MCF 10A (cell line): ENCODE results near the gene ACER2. TPM values are rescaled to one million over a fixed set of nuclear protein-coding genes. Genes with fewer than 3 reads are reported as not detected.
A peak's percentile ranks its signal among the peaks of the same experiment; 100 is the strongest.

Experiments used
- BruUV-seq: library from RNA; stranded (reverse); fragments of 400-500 nt; replicated peaks from 2 replicates; lab custom pipeline; 2021; lab: Mats Ljungman, UMichigan
- CTCF ChIA-PET: fragments of 300-600 bp; sonication (Branson Sonifier 250); formaldehyde crosslinking; extraction: SDS; loops from one replicate; lab custom pipeline; 2021; ENCODE audit warnings: antibody characterized with exemption, inconsistent platforms; lab: Yijun Ruan, JAX
- POLR2A ChIA-PET: fragments of 300-600, 350-650 bp; sonication (Branson Sonifier 250); formaldehyde crosslinking; extraction: SDS; loops from one replicate; lab custom pipeline; 2020; ENCODE audit warnings: antibody characterized with exemption, inconsistent platforms; lab: Yijun Ruan, JAX
- DNase-seq: peaks from one replicate; pipeline ENCODE4 v3.0.0-alpha.2; 2018; ENCODE audit not compliant: unreplicated experiment
- H3K27ac Mint-ChIP-seq: one replicate; pipeline ENCODE4 v1.8.0; 2022; ENCODE audit warnings: mild to moderate bottlenecking, low read depth, mixed read lengths; ENCODE audit not compliant: unreplicated experiment
- H3K27me3 Mint-ChIP-seq: one replicate; pipeline ENCODE4 v1.8.0; 2022; ENCODE audit warnings: mixed read lengths; ENCODE audit not compliant: insufficient read depth, unreplicated experiment
- H3K36me3 Mint-ChIP-seq: one replicate; pipeline ENCODE4 v1.8.0; 2022; ENCODE audit warnings: mild to moderate bottlenecking, moderate library complexity, mixed read lengths; ENCODE audit not compliant: insufficient read depth, unreplicated experiment
- H3K4me1 Mint-ChIP-seq: one replicate; pipeline ENCODE4 v1.8.0; 2022; ENCODE audit warnings: mixed read lengths; ENCODE audit not compliant: insufficient read depth, unreplicated experiment
- H3K4me3 Mint-ChIP-seq: one replicate; pipeline ENCODE4 v1.8.0; 2022; ENCODE audit warnings: mild to moderate bottlenecking, moderate library complexity, mixed read lengths; ENCODE audit not compliant: unreplicated experiment
- H3K9me3 Mint-ChIP-seq: one replicate; pipeline ENCODE4 v1.8.0; 2022; ENCODE audit warnings: mixed read lengths; ENCODE audit not compliant: unreplicated experiment
- intact Hi-C: fragments of 100-400 bp; cut with micrococcal nuclease; formaldehyde crosslinking; loops from 2 replicates; pipeline ENCODE4 v1.14.1; 2022
- total RNA-seq: library from RNA; stranded (reverse); gene quantifications from 2 replicates; pipeline ENCODE4 v1.2.3, GENCODE V29; 2022
- TF ChIP-seq, protein P1 (sequence below): fragments of 200-600 bp; IDR thresholded peaks from one replicate; pipeline ENCODE4 v1.8.0; 2022; ENCODE audit warnings: antibody characterized with exemption, mild to moderate bottlenecking; ENCODE audit not compliant: unreplicated experiment

Gene ACER2
- total RNA-seq, 1 experiment from 2014 or later: 3.2 TPM

DNA sequence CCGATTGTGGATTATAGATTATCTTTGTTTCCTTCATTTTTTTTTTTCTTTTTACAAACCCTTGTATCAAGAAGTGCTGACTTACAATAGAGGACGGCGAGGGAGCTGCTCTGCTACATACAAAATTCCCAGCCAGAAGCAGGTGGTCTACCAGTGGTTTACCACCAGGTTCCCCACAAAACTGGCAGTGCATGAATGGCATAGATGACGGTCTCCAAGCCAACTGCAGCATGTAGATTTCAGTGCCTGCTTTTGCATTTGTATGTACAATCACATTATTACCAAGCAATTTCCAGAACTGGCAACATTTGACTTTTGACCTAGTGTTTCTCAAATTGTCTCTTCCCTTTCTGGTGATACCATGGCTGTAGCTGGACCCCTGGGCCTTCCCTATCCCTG lies 84.0 kb downstream of the ACER2 start:
- ChIA-PET CTCF (interaction anchor here (0.6 to 2.0 kb wide), 13 partner anchors 12 to 1071 kb away, joined by 3 to 11 read pairs (median 3); no protein-coding TSS in a partner anchor), POLR2A (interaction anchor here (0.6 kb wide), 1 partner anchor 430 kb away, joined by 3 read pairs; no protein-coding TSS in a partner anchor)
- Mint-ChIP-seq H3K4me3 (peak overlapping the region; percentile 72), H3K36me3 (no peaks in the 10 kb centered on the region), H3K27me3 (peaks cover 19% of the 10 kb centered on the region), H3K27ac (no peak overlapping the region), H3K4me1 (peaks cover 11% of the 10 kb centered on the region), H3K9me3 (no peaks in the 10 kb centered on the region)
- no TSS peak for BruUV-seq
- intact Hi-C loops: loop anchor here (1.0 to 10.0 kb wide), 4 partner anchors 148 to 1132 kb away; partner anchors contain the start of gene MLLT3
- TF ChIP-seq, protein P1, sequence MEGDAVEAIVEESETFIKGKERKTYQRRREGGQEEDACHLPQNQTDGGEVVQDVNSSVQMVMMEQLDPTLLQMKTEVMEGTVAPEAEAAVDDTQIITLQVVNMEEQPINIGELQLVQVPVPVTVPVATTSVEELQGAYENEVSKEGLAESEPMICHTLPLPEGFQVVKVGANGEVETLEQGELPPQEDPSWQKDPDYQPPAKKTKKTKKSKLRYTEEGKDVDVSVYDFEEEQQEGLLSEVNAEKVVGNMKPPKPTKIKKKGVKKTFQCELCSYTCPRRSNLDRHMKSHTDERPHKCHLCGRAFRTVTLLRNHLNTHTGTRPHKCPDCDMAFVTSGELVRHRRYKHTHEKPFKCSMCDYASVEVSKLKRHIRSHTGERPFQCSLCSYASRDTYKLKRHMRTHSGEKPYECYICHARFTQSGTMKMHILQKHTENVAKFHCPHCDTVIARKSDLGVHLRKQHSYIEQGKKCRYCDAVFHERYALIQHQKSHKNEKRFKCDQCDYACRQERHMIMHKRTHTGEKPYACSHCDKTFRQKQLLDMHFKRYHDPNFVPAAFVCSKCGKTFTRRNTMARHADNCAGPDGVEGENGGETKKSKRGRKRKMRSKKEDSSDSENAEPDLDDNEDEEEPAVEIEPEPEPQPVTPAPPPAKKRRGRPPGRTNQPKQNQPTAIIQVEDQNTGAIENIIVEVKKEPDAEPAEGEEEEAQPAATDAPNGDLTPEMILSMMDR: no peak
- no peak for DNase-seq

DNA sequence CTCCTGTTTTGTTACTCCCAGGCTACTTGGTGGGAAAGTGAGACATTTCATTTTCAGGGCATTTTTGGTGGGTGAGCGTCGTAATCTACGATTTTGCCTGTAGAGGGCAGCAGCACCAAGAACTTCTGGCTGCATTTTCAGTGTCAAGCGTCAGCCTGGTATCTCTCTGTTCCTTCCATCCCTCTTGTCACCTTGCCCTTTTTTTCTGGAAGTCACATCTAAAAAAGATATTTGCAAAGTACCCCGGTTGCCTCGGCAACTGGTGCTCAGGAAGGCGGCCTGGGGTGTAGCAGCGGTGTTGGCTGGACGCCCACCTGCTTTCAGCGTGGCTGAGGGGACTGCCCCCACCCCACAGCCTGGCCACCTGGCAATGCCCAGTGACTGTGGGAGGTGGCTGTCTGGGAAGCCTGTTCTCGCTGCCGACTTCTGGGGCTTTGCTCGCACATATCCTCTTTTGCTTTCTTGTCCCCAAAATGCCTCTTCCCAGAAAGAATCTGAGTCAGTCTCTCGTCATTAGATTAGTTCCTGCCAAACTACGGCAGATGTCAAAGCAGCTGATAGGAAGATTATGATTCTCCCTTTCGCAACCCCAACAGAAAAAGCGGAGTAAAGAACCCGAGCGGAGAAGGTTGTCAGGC lies 84.5 kb downstream of the ACER2 start:
- Mint-ChIP-seq H3K27me3 (peaks cover 19% of the 10 kb centered on the region), H3K9me3 (no peaks in the 10 kb centered on the region), H3K36me3 (no peaks in the 10 kb centered on the region), H3K27ac (no peak overlapping the region), H3K4me1 (peaks cover 16% of the 10 kb centered on the region), H3K4me3 (peak overlapping the region; percentile 72)
- ChIA-PET POLR2A (interaction anchor here (0.6 kb wide), 1 partner anchor 429 kb away, joined by 3 read pairs; no protein-coding TSS in a partner anchor), CTCF (interaction anchor here (0.6 to 2.0 kb wide), 10 partner anchors 12 to 467 kb away, joined by 3 to 11 read pairs (median 4); no protein-coding TSS in a partner anchor)
- TF ChIP-seq, protein P1: peak; percentile 81
- no TSS peak for BruUV-seq
- intact Hi-C loops: loop anchor here (1.0 to 10.0 kb wide), 4 partner anchors 148 to 1132 kb away; partner anchors contain the start of gene MLLT3
- DNase-seq: peak; percentile 67

DNA sequence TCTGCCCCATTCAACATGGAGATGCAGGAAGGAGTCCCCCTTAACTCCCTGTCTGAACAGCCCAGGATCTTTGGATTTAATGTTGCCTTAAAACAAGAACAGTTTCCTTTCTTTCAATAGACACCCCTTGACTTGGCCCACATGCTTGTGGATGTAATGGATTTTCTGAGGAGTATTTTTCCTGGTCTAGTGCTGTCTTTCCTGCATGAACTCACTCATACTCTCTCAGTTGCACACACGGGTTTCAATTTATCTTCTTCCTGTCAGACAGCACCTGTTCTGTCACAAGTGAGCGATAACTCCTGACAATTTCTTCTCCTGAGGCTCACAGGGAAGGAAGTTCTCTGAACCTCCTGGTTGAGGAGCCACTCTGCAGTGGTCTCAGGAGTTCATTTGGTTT lies 85.1 kb downstream of the ACER2 start:
- Mint-ChIP-seq H3K27ac (no peak overlapping the region), H3K36me3 (no peaks in the 10 kb centered on the region), H3K4me1 (peaks cover 17% of the 10 kb centered on the region), H3K27me3 (peaks cover 19% of the 10 kb centered on the region), H3K9me3 (no peaks in the 10 kb centered on the region), H3K4me3 (peak overlapping the region; percentile 72)
- no TSS peak for BruUV-seq
- TF ChIP-seq, protein P1: no peak
- no peak for DNase-seq
- ChIA-PET CTCF (interaction anchor here (0.6 to 2.0 kb wide), 5 partner anchors 15 to 467 kb away, joined by 3 to 7 read pairs (median 4); no protein-coding TSS in a partner anchor), POLR2A (no interaction called here)
- intact Hi-C loops: loop anchor here (1.0 to 10.0 kb wide), 4 partner anchors 147 to 1131 kb away; partner anchors contain the start of gene MLLT3
